H9 (cell line): ENCODE data around the gene ENAM. TPM values are rescaled to one million over a fixed set of nuclear protein-coding genes. Genes with fewer than 3 reads are reported as not detected.

ENCODE experiments used
- DNase-seq: peaks from one replicate; pipeline ENCODE4 v3.0.0-alpha.2; 2017
- H2AFZ ChIP-seq: one replicate; pipeline ENCODE4 v1.6.1; 2013; ENCODE audit warnings: mild to moderate bottlenecking, low read length, control low read depth, moderate library complexity
- H2AK5ac ChIP-seq: 2 replicates; pipeline ENCODE4 v1.6.1; 2013; ENCODE audit warnings: low read length, control low read depth, mixed read lengths; ENCODE audit not compliant: insufficient read length
- H2BK120ac ChIP-seq: one replicate; pipeline ENCODE4 v1.6.1; 2013; ENCODE audit warnings: low read depth, mild to moderate bottlenecking, low read length, control low read depth, inconsistent platforms; ENCODE audit not compliant: poor library complexity, severe bottlenecking
- H2BK12ac ChIP-seq: 2 replicates; pipeline ENCODE4 v1.6.1; 2013; ENCODE audit warnings: low read length, control low read depth, mixed read lengths, low read depth; ENCODE audit not compliant: insufficient read length
- H2BK15ac ChIP-seq: 2 replicates; pipeline ENCODE4 v1.6.1; 2013; ENCODE audit warnings: low read depth, low read length, control low read depth
- H2BK20ac ChIP-seq: one replicate; pipeline ENCODE4 v1.6.1; 2013; ENCODE audit warnings: low read depth, mild to moderate bottlenecking, low read length, control low read depth, inconsistent platforms; ENCODE audit not compliant: poor library complexity, severe bottlenecking
- H2BK5ac ChIP-seq: 2 replicates; pipeline ENCODE4 v1.6.1; 2013; ENCODE audit warnings: low read length, control low read depth, mixed read lengths; ENCODE audit not compliant: insufficient read length
- H3K14ac ChIP-seq: 2 replicates; pipeline ENCODE4 v1.6.1; 2013; ENCODE audit warnings: low read length, control low read depth; ENCODE audit not compliant: insufficient read depth
- H3K18ac ChIP-seq: 2 replicates; pipeline ENCODE4 v1.6.1; 2013; ENCODE audit warnings: low read depth, mild to moderate bottlenecking, mixed read lengths, low read length, control low read depth; ENCODE audit not compliant: insufficient read length
- H3K23ac ChIP-seq: 2 replicates; pipeline ENCODE4 v1.6.1; 2013; ENCODE audit warnings: low read length, control low read depth, mixed read lengths, low read depth; ENCODE audit not compliant: insufficient read length
- H3K23me2 ChIP-seq: 2 replicates; pipeline ENCODE4 v1.6.1; 2013; ENCODE audit warnings: low read depth, mild to moderate bottlenecking, mixed read lengths, low read length, control low read depth; ENCODE audit not compliant: insufficient read length, poor library complexity, severe bottlenecking
- H3K27ac ChIP-seq: 2 replicates; pipeline ENCODE4 v1.5.1; 2013; ENCODE audit warnings: low read length, control low read depth, mixed read lengths, low read depth; ENCODE audit not compliant: insufficient read length
- H3K27me3 ChIP-seq: 2 replicates; pipeline ENCODE4 v1.6.1; 2013; ENCODE audit warnings: low read length, control low read depth, inconsistent platforms; ENCODE audit not compliant: insufficient read depth
- H3K4ac ChIP-seq: 2 replicates; pipeline ENCODE4 v1.6.1; 2013; ENCODE audit warnings: low read depth, mild to moderate bottlenecking, control low read depth, inconsistent platforms, low read length, moderate library complexity
- H3K4me1 ChIP-seq: 2 replicates; pipeline ENCODE4 v1.6.1; 2013; ENCODE audit warnings: low read length, control low read depth, inconsistent platforms; ENCODE audit not compliant: insufficient read depth
- H3K4me2 ChIP-seq: 2 replicates; pipeline ENCODE4 v1.6.1; 2013; ENCODE audit warnings: low read length, control low read depth, mixed read lengths; ENCODE audit not compliant: insufficient read length, insufficient read depth
- H3K56ac ChIP-seq: 2 replicates; pipeline ENCODE4 v1.6.1; 2013; ENCODE audit warnings: low read depth, mild to moderate bottlenecking, mixed read lengths, low read length, control low read depth; ENCODE audit not compliant: insufficient read length
- H3K79me1 ChIP-seq: 2 replicates; pipeline ENCODE4 v1.6.1; 2013; ENCODE audit warnings: low read depth, mild to moderate bottlenecking, moderate library complexity, low read length, control low read depth, inconsistent platforms; ENCODE audit not compliant: insufficient read depth, poor library complexity, severe bottlenecking
- H3K79me2 ChIP-seq: 2 replicates; pipeline ENCODE4 v1.6.1; 2013; ENCODE audit warnings: low read length, control low read depth, inconsistent platforms; ENCODE audit not compliant: insufficient read depth
- H3K9ac ChIP-seq: 2 replicates; pipeline ENCODE4 v1.6.1; 2013; ENCODE audit warnings: low read length, control low read depth, mixed read lengths; ENCODE audit not compliant: insufficient read length; ENCODE audit errors: extremely low read depth
- H3K9me3 ChIP-seq: one replicate; pipeline ENCODE4 v1.6.1; 2013; ENCODE audit warnings: low read depth, low read length, inconsistent platforms; ENCODE audit not compliant: control insufficient read depth
- H3T11ph ChIP-seq: one replicate; pipeline ENCODE4 v1.6.1; 2013; ENCODE audit warnings: mild to moderate bottlenecking, low read length, control low read depth, inconsistent platforms
- H4K20me1 ChIP-seq: one replicate; pipeline ENCODE4 v1.6.1; 2013; ENCODE audit not compliant: control insufficient read depth, insufficient read length, insufficient read depth
- H4K5ac ChIP-seq: 2 replicates; pipeline ENCODE4 v1.6.1; 2013; ENCODE audit warnings: low read depth, mild to moderate bottlenecking, mixed read lengths, low read length, control low read depth; ENCODE audit not compliant: insufficient read length
- H4K8ac ChIP-seq: replicated peaks from 2 replicates; pipeline ENCODE4 v1.6.1; 2013; ENCODE audit warnings: low read length, control low read depth, mixed read lengths, low read depth; ENCODE audit not compliant: insufficient read length
- H4K91ac ChIP-seq: 2 replicates; pipeline ENCODE4 v1.6.1; 2013; ENCODE audit warnings: low read depth, mild to moderate bottlenecking, moderate library complexity, mixed read lengths, low read length, control low read depth; ENCODE audit not compliant: insufficient read length
- H3K27ac Mint-ChIP-seq, 3 experiments: 2 replicates in 2 of 3; 3 replicates in 1 of 3; pipeline ENCODE4 v1.8.0; 2020 to 2021; ENCODE audit warnings: mixed read lengths in 3 of 3, mild to moderate bottlenecking in 1 of 3, moderate library complexity in 1 of 3
- H3K27me3 Mint-ChIP-seq: 2 replicates; pipeline ENCODE4 v1.8.0; 2021; ENCODE audit warnings: low read depth, mild to moderate bottlenecking, moderate library complexity, mixed read lengths
- H3K36me3 Mint-ChIP-seq, 3 experiments: 2 replicates in 2 of 3; 3 replicates in 1 of 3; pipeline ENCODE4 v1.8.0; 2020 to 2021; ENCODE audit warnings: low read depth in 3 of 3, mixed read lengths in 3 of 3; ENCODE audit not compliant: insufficient read depth in 1 of 3
- H3K4me1 Mint-ChIP-seq, 2 experiments: 2 replicates each; pipeline ENCODE4 v1.8.0; 2020; ENCODE audit warnings: mixed read lengths in 2 of 2
- H3K4me3 Mint-ChIP-seq, 2 experiments: 2 replicates in 1 of 2; 3 replicates in 1 of 2; pipeline ENCODE4 v1.8.0; 2020 to 2021; ENCODE audit warnings: mild to moderate bottlenecking in 2 of 2, mixed read lengths in 2 of 2, moderate library complexity in 1 of 2
- H3K9me3 Mint-ChIP-seq, 2 experiments: 2 replicates in 1 of 2; 3 replicates in 1 of 2; pipeline ENCODE4 v1.8.0; 2020; ENCODE audit warnings: mild to moderate bottlenecking in 2 of 2, mixed read lengths in 2 of 2, moderate library complexity in 1 of 2
- WGBS: extraction: QIAGEN DNeasy Blood & Tissue Kit; methylation state at CpG from one replicate; pipeline ENCODE4 v1.1.7; 2013; ENCODE audit warnings: missing lambda C conversion rate, low lambda C conversion rate, mixed read lengths; ENCODE audit not compliant: insufficient read length; ENCODE audit errors: extremely low coverage; 5-methylcytosine and 5-hydroxymethylcytosine counted together
- total RNA-seq: library from RNA; stranded (reverse); gene quantifications from 2 replicates; pipeline ENCODE4 v1.2.1, GENCODE V29; 2021
- TF ChIP-seq, protein P1 (sequence below): fragments of 200-600 bp; sonication (generic); conservative IDR thresholded peaks from 3 replicates; pipeline ENCODE4 v1.8.0; 2021; ENCODE audit warnings: antibody characterized with exemption, mild to moderate bottlenecking

ENAM gene
- total RNA-seq, 1 experiment from 2014 or later: not detected

DNA sequence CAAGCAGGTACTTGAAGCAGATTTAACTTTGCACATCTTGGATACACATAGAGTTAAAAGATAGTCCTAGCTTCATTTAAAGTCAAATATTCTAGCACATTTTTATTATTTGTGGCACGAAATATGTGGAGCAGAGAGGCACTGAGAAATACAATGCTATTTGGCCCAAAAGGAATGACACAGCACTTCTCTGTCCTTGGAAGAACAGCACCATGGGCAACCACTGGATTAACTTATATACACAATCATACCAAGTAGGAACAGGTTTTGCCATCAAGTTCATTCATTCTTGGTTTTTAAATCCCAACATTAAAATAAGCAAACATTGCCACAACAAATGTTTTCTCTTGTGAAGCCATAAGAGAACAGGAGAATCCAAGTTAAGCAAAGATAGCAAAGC, 924 bp upstream of the ENAM start:
- no peak overlapping the region for H3T11ph ChIP-seq
- no peak overlapping the region for H2BK120ac ChIP-seq

More for the DNA sequence above, 924 bp upstream of the ENAM start:
- H2BK20ac ChIP-seq: no peak overlapping the region
- H4K20me1 ChIP-seq: no peaks in the 10 kb centered on the region
- H3K14ac ChIP-seq: no peak overlapping the region
- no peaks in the 10 kb centered on the region for H3K27me3 ChIP-seq
- no peaks in the 10 kb centered on the region for H3K4me1 ChIP-seq
- no peak overlapping the region for H4K5ac ChIP-seq
- H3K36me3 Mint-ChIP-seq: no peaks in the 10 kb centered on the region
- no CpG with 5 or more reads among the region's 1 CpG for WGBS
- TF ChIP-seq, protein P1, sequence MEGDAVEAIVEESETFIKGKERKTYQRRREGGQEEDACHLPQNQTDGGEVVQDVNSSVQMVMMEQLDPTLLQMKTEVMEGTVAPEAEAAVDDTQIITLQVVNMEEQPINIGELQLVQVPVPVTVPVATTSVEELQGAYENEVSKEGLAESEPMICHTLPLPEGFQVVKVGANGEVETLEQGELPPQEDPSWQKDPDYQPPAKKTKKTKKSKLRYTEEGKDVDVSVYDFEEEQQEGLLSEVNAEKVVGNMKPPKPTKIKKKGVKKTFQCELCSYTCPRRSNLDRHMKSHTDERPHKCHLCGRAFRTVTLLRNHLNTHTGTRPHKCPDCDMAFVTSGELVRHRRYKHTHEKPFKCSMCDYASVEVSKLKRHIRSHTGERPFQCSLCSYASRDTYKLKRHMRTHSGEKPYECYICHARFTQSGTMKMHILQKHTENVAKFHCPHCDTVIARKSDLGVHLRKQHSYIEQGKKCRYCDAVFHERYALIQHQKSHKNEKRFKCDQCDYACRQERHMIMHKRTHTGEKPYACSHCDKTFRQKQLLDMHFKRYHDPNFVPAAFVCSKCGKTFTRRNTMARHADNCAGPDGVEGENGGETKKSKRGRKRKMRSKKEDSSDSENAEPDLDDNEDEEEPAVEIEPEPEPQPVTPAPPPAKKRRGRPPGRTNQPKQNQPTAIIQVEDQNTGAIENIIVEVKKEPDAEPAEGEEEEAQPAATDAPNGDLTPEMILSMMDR: no peak
- no peak overlapping the region for H3K56ac ChIP-seq
- H2BK15ac ChIP-seq: no peak overlapping the region
- no peak overlapping the region for H3K27ac ChIP-seq
- no peaks in the 10 kb centered on the region for H3K9me3 Mint-ChIP-seq
- no peak overlapping the region for H4K91ac ChIP-seq
- no peak overlapping the region for H3K23ac ChIP-seq
- no peaks in the 10 kb centered on the region for H3K9me3 ChIP-seq
- H4K8ac ChIP-seq: no peak overlapping the region
- no peak overlapping the region for H3K9ac ChIP-seq
- H2BK12ac ChIP-seq: no peak overlapping the region
- no peaks in the 10 kb centered on the region; the same call in 1 of the 2 replicates for H3K27me3 Mint-ChIP-seq
- no peaks in the 10 kb centered on the region for H3K23me2 ChIP-seq
- H3K27ac Mint-ChIP-seq: no peak overlapping the region
- no peak for DNase-seq
- no peak overlapping the region for H2BK5ac ChIP-seq
- no peak overlapping the region for H3K4me3 Mint-ChIP-seq
- H3K4me1 Mint-ChIP-seq: no peaks in the 10 kb centered on the region; a peak in 1 of 4 replicates
- H3K4ac ChIP-seq: no peak overlapping the region
- no peaks in the 10 kb centered on the region for H3K79me1 ChIP-seq
- H3K4me2 ChIP-seq: no peak overlapping the region
- H3K18ac ChIP-seq: no peak overlapping the region
- H2AFZ ChIP-seq: no peak overlapping the region
- H3K79me2 ChIP-seq: no peaks in the 10 kb centered on the region
- H2AK5ac ChIP-seq: no peak overlapping the region
